PC-3 (cell line): ENCODE measurements around the gene NSMCE1.

Experiments
- CTCF ChIP-seq: fragments of 300-600 bp; sonication (generic); conservative IDR thresholded peaks from 2 replicates; pipeline ENCODE4 v1.5.1; 2017; ENCODE audit warnings: antibody characterized with exemption, low read depth, mild to moderate bottlenecking, low read length
- EZH2 ChIP-seq: fragments of 300-600 bp; sonication (generic); IDR thresholded peaks from one replicate; pipeline ENCODE4 v1.6.1; 2017; ENCODE audit warnings: antibody characterized with exemption, mild to moderate bottlenecking, low read length; ENCODE audit not compliant: unreplicated experiment
- EZH2phosphoT487 ChIP-seq: fragments of 300-600 bp; sonication (generic); IDR thresholded peaks from 2 replicates; pipeline ENCODE4 v1.6.1; 2018; ENCODE audit warnings: mild to moderate bottlenecking, antibody characterized with exemption, low read length, borderline replicate concordance

DNA sequence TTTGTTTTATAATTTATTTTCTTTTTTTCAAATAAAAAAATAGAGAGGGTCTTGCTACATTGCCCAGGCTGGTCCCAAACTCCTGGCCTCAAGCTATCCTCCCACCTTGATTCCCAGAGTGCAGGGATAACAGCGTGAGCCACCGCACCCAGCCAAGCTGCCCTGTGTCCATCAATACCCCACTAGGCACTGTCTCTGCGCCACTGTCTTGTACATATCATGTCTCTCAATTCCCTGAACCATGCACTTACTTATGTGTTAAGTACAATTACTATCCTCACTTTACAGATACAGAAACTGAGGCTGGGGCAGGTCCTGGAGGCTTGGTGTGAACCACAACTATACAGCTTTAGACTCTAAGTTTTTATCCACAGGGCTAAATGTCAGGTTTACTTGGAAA lies 11.7 kb downstream of the NSMCE1 start:
- no peak for TF ChIP-seq CTCF
- no peak for TF ChIP-seq EZH2
- TF ChIP-seq EZH2phosphoT487: no peak
